Ovary (tissue), 9 donors: ENCODE measurements around the gene CDC6. TPM values are rescaled to one million over a fixed set of nuclear protein-coding genes. Genes with fewer than 3 reads are reported as not detected.
A peak's percentile ranks its signal among the peaks of the same experiment; 100 is the strongest.
"Not testable (repeated sequence)": the region's sequence is repeated elsewhere in the genome, so short reads cannot be mapped to it uniquely, and the experiment has no call there.

Experiments used
- DNase-seq, 5 donors: peaks; one replicate each; pipeline ENCODE4 v3.0.0-alpha.2; 2019 to 2020
- H3K27ac ChIP-seq, 2 donors: fragments of 200-600 bp; one replicate each; pipeline versions ENCODE4 v1.5.1 to v1.8.0; 2019 to 2022
- H3K27me3 ChIP-seq: fragments of 200-600 bp; one replicate; pipeline ENCODE4 v1.8.0; 2022
- H3K36me3 ChIP-seq: fragments of 200-600 bp; sonication (generic); one replicate; pipeline ENCODE4 v1.5.1; 2019
- H3K4me1 ChIP-seq: one replicate; pipeline ENCODE4 v1.8.1; 2013; ENCODE audit warnings: mild to moderate bottlenecking, moderate library complexity; ENCODE audit not compliant: insufficient read depth
- H3K4me3 ChIP-seq: fragments of 200-600 bp; sonication (generic); one replicate; pipeline ENCODE4 v1.5.1; 2017
- H3K9me3 ChIP-seq, 2 donors: fragments of 200-600 bp in 1 of 2; sonication (generic) in 1 of 2; one replicate each; pipeline versions ENCODE4 v1.5.1 to v1.8.1; 2013 to 2019; ENCODE audit warnings: mild to moderate bottlenecking in 1 of 2, moderate library complexity in 1 of 2
- EP300 ChIP-seq: sonication (generic); formaldehyde crosslinking; IDR thresholded peaks from one replicate; pipeline ENCODE4 v1.6.1; 2017; ENCODE audit warnings: antibody characterized with exemption
- POLR2A ChIP-seq: fragments of 450-650 bp; IDR thresholded peaks from one replicate; pipeline ENCODE4 v1.6.1; 2017; ENCODE audit warnings: antibody characterized with exemption, mild to moderate bottlenecking, moderate library complexity
- WGBS, 3 donors: extraction: QIAGEN DNeasy Blood & Tissue Kit in 1 of 3; methylation state at CpG; one replicate each; pipeline versions ENCODE4 v1.1.5 to v1.1.7; 2013 to 2017; 5-methylcytosine and 5-hydroxymethylcytosine counted together
- intact Hi-C, 4 donors: fragments of 100-400 bp; cut with DNase I; formaldehyde crosslinking; loops; one replicate each; pipeline versions ENCODE4 v1.11.0 to v1.15.1; 2022 to 2023
- polyA plus RNA-seq, 2 donors: library from polyadenylated mRNA; stranded (reverse); fragments of 200-250 nt in 1 of 2; fragments of 350-450 nt in 1 of 2; fragmentation: Illumina TruSeq in 1 of 2; extraction: RNeasy Lipid Tissue Mini Kit (QIAGEN cat#74804) in 1 of 2; gene quantifications; one replicate each; pipeline ENCODE4 v1.2.3, GENCODE V29; 2013 to 2014
- total RNA-seq, 7 donors: library from RNA; depleted of rRNA in 2 of 7; stranded (reverse); fragments of >200 nt in 2 of 7; fragmentation: NEBNext Ultra II Directional in 3 of 7; extraction: Animal tissue kit (Norgen Biotek cat#: 25700) in 3 of 7; gene quantifications; one replicate each; pipeline versions ENCODE4 v1.1.0 to v1.2.4, GENCODE V29; 2016 to 2023
- TF ChIP-seq, protein P1 (sequence below), 3 donors: fragments of 450-650 bp in 2 of 3; fragments of 200-600 bp in 1 of 3; IDR thresholded peaks; one replicate each; pipeline versions ENCODE4 v1.5.1 to v1.8.0; 2016 to 2022; ENCODE audit warnings: antibody characterized with exemption in 3 of 3, mild to moderate bottlenecking in 1 of 3
- donor health status: DM: no; HTN: no; CAD: no; lungs with moderate emphysema.
- donor health status: DM: no; HTN: no; CAD: no.
- donor health status: Bipolar disorder and iron deficiency.
- donor health status: DM: yes; HTN: yes; CAD: no.
- donor health status: DM: no; HTN: no; CAD: no.
- donor health status: DM: yes; HTN: yes; CAD: no.

The CDC6 gene
- total and polyA plus RNA-seq, 9 donors, result 0.34 to 3.8 (median 0.80) TPM

DNA sequence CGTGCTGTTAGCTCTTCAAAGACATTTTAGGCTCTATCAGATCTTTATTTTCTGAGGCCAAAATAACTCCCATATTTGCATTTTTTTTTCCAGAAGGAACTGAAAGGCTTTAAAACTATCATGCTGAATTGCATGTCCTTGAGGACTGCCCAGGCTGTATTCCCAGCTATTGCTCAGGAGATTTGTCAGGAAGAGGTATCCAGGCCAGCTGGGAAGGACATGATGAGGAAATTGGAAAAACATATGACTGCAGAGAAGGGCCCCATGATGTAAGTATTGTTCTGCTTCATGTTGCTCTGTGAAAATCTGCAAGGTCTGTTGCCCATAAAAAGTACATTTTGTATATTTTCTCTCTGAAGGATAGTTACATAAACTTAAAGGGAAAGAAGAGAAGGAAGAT, 5.7 kb downstream of the CDC6 start:
- H3K4me1 ChIP-seq, result no peaks in the 10 kb centered on the region
- no peaks in the 10 kb centered on the region for H3K9me3 ChIP-seq
- no peak overlapping the region for H3K4me3 ChIP-seq
- TF ChIP-seq, protein P1, sequence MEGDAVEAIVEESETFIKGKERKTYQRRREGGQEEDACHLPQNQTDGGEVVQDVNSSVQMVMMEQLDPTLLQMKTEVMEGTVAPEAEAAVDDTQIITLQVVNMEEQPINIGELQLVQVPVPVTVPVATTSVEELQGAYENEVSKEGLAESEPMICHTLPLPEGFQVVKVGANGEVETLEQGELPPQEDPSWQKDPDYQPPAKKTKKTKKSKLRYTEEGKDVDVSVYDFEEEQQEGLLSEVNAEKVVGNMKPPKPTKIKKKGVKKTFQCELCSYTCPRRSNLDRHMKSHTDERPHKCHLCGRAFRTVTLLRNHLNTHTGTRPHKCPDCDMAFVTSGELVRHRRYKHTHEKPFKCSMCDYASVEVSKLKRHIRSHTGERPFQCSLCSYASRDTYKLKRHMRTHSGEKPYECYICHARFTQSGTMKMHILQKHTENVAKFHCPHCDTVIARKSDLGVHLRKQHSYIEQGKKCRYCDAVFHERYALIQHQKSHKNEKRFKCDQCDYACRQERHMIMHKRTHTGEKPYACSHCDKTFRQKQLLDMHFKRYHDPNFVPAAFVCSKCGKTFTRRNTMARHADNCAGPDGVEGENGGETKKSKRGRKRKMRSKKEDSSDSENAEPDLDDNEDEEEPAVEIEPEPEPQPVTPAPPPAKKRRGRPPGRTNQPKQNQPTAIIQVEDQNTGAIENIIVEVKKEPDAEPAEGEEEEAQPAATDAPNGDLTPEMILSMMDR (IDR thresholded peaks at IDR 0.05), result no peak
- peak; percentile 85 for TF ChIP-seq EP300
- intact Hi-C loops, result loop anchor here in 2 of 4 donors (5.0 to 10.0 kb wide), 2 partner anchors 279 to 281 kb away; partner anchors contain the start of gene CSF3 (in 1 of the 2)
- no peaks in the 10 kb centered on the region for H3K36me3 ChIP-seq
- DNase-seq, result peak in 1 of 5 donors; percentile 67
- 11 to 36% (median 16%) methylated on average over 1 of the region's 1 CpG for WGBS, 3 donors
- no peaks in the 10 kb centered on the region for H3K27me3 ChIP-seq
- peak overlapping the region in 1 of 2 donors; percentile 74 for H3K27ac ChIP-seq

- Histone ChIP-seq H3K4me3 (no peak overlapping the region), H3K4me1 (peaks cover 4% of the 10 kb centered on the region), H3K27me3 (no peaks in the 10 kb centered on the region), H3K9me3 (no peaks in the 10 kb centered on the region), H3K27ac (no peak overlapping the region), H3K36me3 (no peaks in the 10 kb centered on the region)
- no peak for TF ChIP-seq EP300
- no peak for TF ChIP-seq POLR2A
- TF ChIP-seq, protein P1 (IDR thresholded peaks at IDR 0.05), result no peak
- 84 to 86% (median 86%) methylated on average over 5 of the region's 5 CpGs for WGBS, 3 donors
- peak in 1 of 5 donors; percentile 5 for DNase-seq
- intact Hi-C loops, result loop anchor here in 1 of 4 donors (10.0 kb wide), 1 partner anchor 281 kb away; the partner anchor contains the start of gene CSF3
Measured at GRCh38 chr17:40295488-40296436, 8.1 kb downstream of the CDC6 start.

DNA sequence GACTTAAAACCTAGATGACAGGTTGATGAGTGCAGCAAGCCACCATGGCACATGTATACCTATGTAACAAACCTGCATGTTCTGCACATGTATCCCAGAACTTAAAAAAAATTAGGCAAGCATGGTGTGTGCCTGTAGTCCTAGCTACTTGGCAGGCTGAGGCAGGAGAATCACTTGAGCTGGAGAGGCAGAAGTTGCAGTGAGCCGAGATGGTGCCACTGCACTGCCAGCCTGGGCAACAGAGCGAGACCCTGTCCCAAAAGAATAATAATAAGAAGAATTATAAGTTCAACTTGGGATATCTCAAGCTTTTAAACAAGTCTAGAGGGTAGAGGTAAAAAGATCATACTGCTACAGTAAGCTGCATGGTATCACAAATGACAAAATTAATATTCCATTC, 9.8 kb downstream of the CDC6 start:
- DNase-seq, result peak in 1 of 5 donors; percentile 10
- Histone ChIP-seq H3K27ac (no peak overlapping the region), H3K36me3 (no peaks in the 10 kb centered on the region), H3K4me3 (no peak overlapping the region), H3K27me3 (no peaks in the 10 kb centered on the region), H3K9me3 (no peaks in the 10 kb centered on the region), H3K4me1 (peaks cover 4% of the 10 kb centered on the region)
- WGBS, 3 donors, result 27 to 62% (median 44%) methylated on average over 2 of the region's 2 CpGs
- TF ChIP-seq, protein P1 (IDR thresholded peaks at IDR 0.05), result no peak
- no peak for TF ChIP-seq POLR2A
- TF ChIP-seq EP300, result no peak
- intact Hi-C loops, result loop anchor here in 1 of 4 donors (10.0 kb wide), 1 partner anchor 283 kb away; the partner anchor contains the start of gene CSF3

DNA sequence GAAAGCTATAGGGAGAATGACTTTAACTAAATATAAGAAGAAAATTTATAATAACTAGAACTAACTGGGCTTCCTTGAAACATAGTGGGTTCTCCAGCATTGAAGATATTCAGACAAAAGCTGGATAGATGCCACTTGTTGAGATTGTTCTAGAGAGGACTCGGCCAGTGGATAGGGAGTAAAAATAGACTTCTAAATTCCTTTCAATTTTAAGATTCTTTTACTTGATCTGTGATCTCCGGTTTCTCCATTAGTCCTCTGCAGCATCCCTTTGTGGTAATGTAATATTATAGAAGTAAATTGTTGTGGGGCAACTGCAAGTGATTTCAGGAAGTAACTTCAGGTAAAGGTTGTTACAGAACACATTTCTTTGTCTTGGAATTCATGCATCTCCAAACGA, 11.0 kb downstream of the CDC6 start:
- peaks cover 9% of the 10 kb centered on the region for H3K4me1 ChIP-seq
- H3K4me3 ChIP-seq, result no peak overlapping the region
- no peak for DNase-seq
- 4 to 10% (median 9%) methylated on average over 3 of the region's 3 CpGs for WGBS, 3 donors
- no peaks in the 10 kb centered on the region for H3K36me3 ChIP-seq
- intact Hi-C loops, result loop anchor here in 1 of 4 donors (10.0 kb wide), 1 partner anchor 284 kb away; the partner anchor contains the start of gene CSF3
- TF ChIP-seq POLR2A, result no peak
- TF ChIP-seq EP300, result no peak
- TF ChIP-seq, protein P1 (IDR thresholded peaks at IDR 0.05), result no peak
- peak overlapping the region in 1 of 2 donors; percentile 4 for H3K27ac ChIP-seq
- H3K9me3 ChIP-seq, result no peaks in the 10 kb centered on the region
- no peaks in the 10 kb centered on the region for H3K27me3 ChIP-seq

GRCh38 chr17:40299159-40299757, 11.6 kb downstream of the CDC6 start:
- H3K4me1 ChIP-seq, H3K9me3 ChIP-seq, H3K27me3 ChIP-seq, H3K27ac ChIP-seq, H3K4me3 ChIP-seq, H3K36me3 ChIP-seq: not testable (repeated sequence)
- 66 to 77% (median 71%) methylated on average over 7 of the region's 7 CpGs for WGBS, 3 donors
- peak in 1 of 5 donors; percentile 7 for DNase-seq
- intact Hi-C loops, result loop anchor here in 1 of 4 donors (10.0 kb wide), 1 partner anchor 284 kb away; the partner anchor contains the start of gene CSF3
